Measurements from ENCODE around the gene COL5A3. TPM values are rescaled to one million over a fixed set of nuclear protein-coding genes. Genes with fewer than 3 reads are reported as not detected.

COL5A3 gene
- polyA plus RNA-seq, 1 donor (not counting 4 experiments of a cell fraction or from before 2014, with no cell fraction given), result 0.43 TPM

GRCh38 chr19:9989504-9989903 lies 20.8 kb downstream of the COL5A3 start:
- no peaks in the 10 kb centered on the region for H3K9me1 ChIP-seq (ENCODE audit: control insufficient read depth, extremely low read depth, insufficient read depth, low read length)
- H4K20me1 ChIP-seq (ENCODE audit: control insufficient read depth, extremely low read depth, insufficient read depth, low read length), result no peaks in the 10 kb centered on the region
- no peaks in the 10 kb centered on the region for H3K36me3 ChIP-seq (ENCODE audit: control insufficient read depth in 2 of 2, extremely low read depth in 1 of 2, insufficient read depth in 2 of 2, low read length in 2 of 2)
- FAIRE-seq, result no peak
- no peaks in the 10 kb centered on the region for H3K27me3 ChIP-seq (ENCODE audit: control insufficient read depth, extremely low read depth, insufficient read depth, low read length)
- no peak overlapping the region for H3K27ac ChIP-seq (ENCODE audit: control insufficient read depth, insufficient read depth, low read length)
- DNase-seq (ENCODE audit: low read depth, low spot score), result no peak
- no peak overlapping the region for H3K9ac ChIP-seq (ENCODE audit: control insufficient read depth, extremely low read depth, insufficient read depth, low read length)
- dilution Hi-C loops (cut with MboI; ENCODE audit: extremely low pct_ligation_motif_present, low sequenced_read_pairs), result no loop called here
- TF ChIP-seq CTCF (optimal IDR thresholded peaks at IDR 0.05 in 1 of 3, IDR thresholded peaks at IDR 0.05 in 1 of 3, conservative IDR thresholded peaks at IDR 0.05 in 1 of 3; ENCODE audit: extremely low read depth in 1 of 3, insufficient read depth in 2 of 3, low read length in 3 of 3) (no peak), EZH2 (IDR thresholded peaks at IDR 0.05; ENCODE audit: low read length) (no peak)
- no peak overlapping the region for H2AFZ ChIP-seq (ENCODE audit: control insufficient read depth, low read length)
- H3K9me3 ChIP-seq (ENCODE audit: control insufficient read depth, low read depth, low read length), result no peaks in the 10 kb centered on the region
- H3K79me2 ChIP-seq (ENCODE audit: control insufficient read depth, insufficient read depth, low read length), result no peaks in the 10 kb centered on the region
- H3K4me3 ChIP-seq (ENCODE audit: control insufficient read depth in 2 of 3, extremely low read depth in 1 of 3, insufficient read depth in 2 of 3, low read depth in 1 of 3, low read length in 3 of 3), result no peak overlapping the region
- H3K4me2 ChIP-seq (ENCODE audit: control insufficient read depth, extremely low read depth, insufficient read depth, low read depth, low read length), result no peak overlapping the region
- no peaks in the 10 kb centered on the region for H3K4me1 ChIP-seq (ENCODE audit: control insufficient read depth, extremely low read depth, insufficient read depth, low read length)

- DNase-seq (ENCODE audit: low read depth, low spot score), result no peak
- Histone ChIP-seq H3K9me1 (ENCODE audit: control insufficient read depth, extremely low read depth, insufficient read depth, low read length) (no peaks in the 10 kb centered on the region), H3K27me3 (ENCODE audit: control insufficient read depth, extremely low read depth, insufficient read depth, low read length) (no peaks in the 10 kb centered on the region), H4K20me1 (ENCODE audit: control insufficient read depth, extremely low read depth, insufficient read depth, low read length) (no peaks in the 10 kb centered on the region), H3K4me1 (ENCODE audit: control insufficient read depth, extremely low read depth, insufficient read depth, low read length) (no peaks in the 10 kb centered on the region), H3K36me3 (ENCODE audit: control insufficient read depth in 2 of 2, extremely low read depth in 1 of 2, insufficient read depth in 2 of 2, low read length in 2 of 2) (no peaks in the 10 kb centered on the region), H3K4me3 (ENCODE audit: control insufficient read depth in 2 of 3, extremely low read depth in 1 of 3, insufficient read depth in 2 of 3, low read depth in 1 of 3, low read length in 3 of 3) (no peak overlapping the region), H3K4me2 (ENCODE audit: control insufficient read depth, extremely low read depth, insufficient read depth, low read depth, low read length) (no peak overlapping the region), H2AFZ (ENCODE audit: control insufficient read depth, low read length) (no peak overlapping the region), H3K27ac (ENCODE audit: control insufficient read depth, insufficient read depth, low read length) (no peak overlapping the region), H3K9me3 (ENCODE audit: control insufficient read depth, low read depth, low read length) (no peaks in the 10 kb centered on the region), H3K79me2 (ENCODE audit: control insufficient read depth, insufficient read depth, low read length) (no peaks in the 10 kb centered on the region), H3K9ac (ENCODE audit: control insufficient read depth, extremely low read depth, insufficient read depth, low read length) (no peak overlapping the region)
- no peak for FAIRE-seq
- dilution Hi-C loops (cut with MboI; ENCODE audit: extremely low pct_ligation_motif_present, low sequenced_read_pairs), result no loop called here
- TF ChIP-seq EZH2 (IDR thresholded peaks at IDR 0.05; ENCODE audit: low read length), result no peak
- TF ChIP-seq CTCF (optimal IDR thresholded peaks at IDR 0.05 in 1 of 3, IDR thresholded peaks at IDR 0.05 in 1 of 3, conservative IDR thresholded peaks at IDR 0.05 in 1 of 3; ENCODE audit: extremely low read depth in 1 of 3, insufficient read depth in 2 of 3, low read length in 3 of 3), result no peak
Observed at GRCh38 chr19:9986787-9987281, 23.5 kb downstream of the COL5A3 start.
